Vagina (tissue), 2 donors: ENCODE measurements around the gene PIGX. TPM values are rescaled to one million over a fixed set of nuclear protein-coding genes. Genes with fewer than 3 reads are reported as not detected.

Experiments
- DNase-seq, 2 donors: peaks; one replicate each; pipeline ENCODE4 v3.0.0-alpha.2; 2017; ENCODE audit errors: extremely low spot score in 2 of 2
- H3K27ac ChIP-seq: fragments of 200-600 bp; sonication (generic); one replicate; pipeline ENCODE4 v1.5.1; 2019
- H3K27me3 ChIP-seq: fragments of 200-600 bp; sonication (generic); one replicate; pipeline ENCODE4 v1.5.1; 2019
- H3K36me3 ChIP-seq, 2 donors: fragments of 200-600 bp; sonication (generic); one replicate each; pipeline ENCODE4 v1.5.1; 2017 to 2019
- H3K4me1 ChIP-seq: fragments of 200-600 bp; sonication (generic); one replicate; pipeline ENCODE4 v1.5.1; 2019
- H3K4me3 ChIP-seq, 2 donors: fragments of 200-600 bp; sonication (generic); 1 replicate in 1 of 2; 2 replicates in 1 of 2; pipeline ENCODE4 v1.5.1; 2016 to 2019
- H3K9me3 ChIP-seq: fragments of 200-600 bp; sonication (generic); one replicate; pipeline ENCODE4 v1.5.1; 2019
- CTCF ChIP-seq, 3 experiments: fragments of 450-650 bp in 2 of 3; fragments of 200-600 bp in 1 of 3; sonication (generic) in 1 of 3; IDR thresholded peaks; one replicate each; pipeline ENCODE4 v1.5.1; 2017 to 2019; ENCODE audit warnings: antibody characterized with exemption in 3 of 3, mild to moderate bottlenecking in 2 of 3, moderate library complexity in 2 of 3
- POLR2A ChIP-seq, 2 donors: fragments of 450-650 bp; IDR thresholded peaks; one replicate each; pipeline ENCODE4 v1.6.1; 2017; ENCODE audit warnings: antibody characterized with exemption in 2 of 2, mild to moderate bottlenecking in 2 of 2, moderate library complexity in 2 of 2
- POLR2AphosphoS5 ChIP-seq, 2 donors: sonication (generic); formaldehyde crosslinking; IDR thresholded peaks; one replicate each; pipeline ENCODE4 v1.9.0; 2017; ENCODE audit warnings: antibody characterized with exemption in 2 of 2, mild to moderate bottlenecking in 2 of 2, low read depth in 1 of 2; ENCODE audit not compliant: insufficient read depth in 1 of 2
- intact Hi-C: fragments of 100-400 bp; cut with DNase I; formaldehyde crosslinking; loops from one replicate; pipeline ENCODE4 v1.15.1; 2023
- total RNA-seq: library from RNA; depleted of rRNA; stranded (reverse); fragments of >200 nt; gene quantifications from one replicate; pipeline ENCODE4 v1.2.3, GENCODE V29; 2016

PIGX gene
- total RNA-seq, 1 donor from 2014 or later: 31.9 TPM

GRCh38 chr3:196700801-196701200 is 11.4 kb upstream of the PIGX start:
- no peak for DNase-seq
- H3K4me1 ChIP-seq: no peaks in the 10 kb centered on the region
- no peak for TF ChIP-seq POLR2A (IDR thresholded peaks at IDR 0.05)
- TF ChIP-seq POLR2AphosphoS5 (IDR thresholded peaks at IDR 0.05; ENCODE audit: insufficient read depth in 1 of 2, low read depth in 1 of 2): no peak
- no peak for TF ChIP-seq CTCF (IDR thresholded peaks at IDR 0.05)
- intact Hi-C loops: no loop called here
- H3K9me3 ChIP-seq: no peaks in the 10 kb centered on the region
- no peaks in the 10 kb centered on the region for H3K36me3 ChIP-seq
- H3K4me3 ChIP-seq: no peak overlapping the region
- H3K27me3 ChIP-seq: no peaks in the 10 kb centered on the region
- no peak overlapping the region for H3K27ac ChIP-seq

GRCh38 chr3:196706327-196706726 is 5.8 kb upstream of the PIGX start:
- Histone ChIP-seq H3K27ac (no peak overlapping the region), H3K4me3 (no peak overlapping the region), H3K36me3 (no peaks in the 10 kb centered on the region), H3K9me3 (no peaks in the 10 kb centered on the region), H3K27me3 (no peaks in the 10 kb centered on the region), H3K4me1 (peaks cover 4% of the 10 kb centered on the region)
- no peak for DNase-seq
- intact Hi-C loops: no loop called here
- TF ChIP-seq POLR2AphosphoS5 (IDR thresholded peaks at IDR 0.05; ENCODE audit: insufficient read depth in 1 of 2, low read depth in 1 of 2) (no peak), POLR2A (IDR thresholded peaks at IDR 0.05) (no peak), CTCF (IDR thresholded peaks at IDR 0.05) (no peak)

GRCh38 chr3:196706731-196707130 is 5.4 kb upstream of the PIGX start:
- TF ChIP-seq CTCF (IDR thresholded peaks at IDR 0.05) (no peak), POLR2A (IDR thresholded peaks at IDR 0.05) (no peak), POLR2AphosphoS5 (IDR thresholded peaks at IDR 0.05; ENCODE audit: insufficient read depth in 1 of 2, low read depth in 1 of 2) (no peak)
- H3K27ac ChIP-seq: no peak overlapping the region
- H3K4me1 ChIP-seq: peaks cover 8% of the 10 kb centered on the region
- no peaks in the 10 kb centered on the region for H3K27me3 ChIP-seq
- DNase-seq: no peak
- H3K4me3 ChIP-seq: no peak overlapping the region
- H3K36me3 ChIP-seq: no peaks in the 10 kb centered on the region
- intact Hi-C loops: no loop called here
- no peaks in the 10 kb centered on the region for H3K9me3 ChIP-seq

- DNase-seq: no peak
- intact Hi-C loops: no loop called here
- Histone ChIP-seq H3K9me3 (no peaks in the 10 kb centered on the region), H3K36me3 (no peaks in the 10 kb centered on the region), H3K4me1 (peaks cover 9% of the 10 kb centered on the region), H3K4me3 (no peak overlapping the region), H3K27me3 (no peaks in the 10 kb centered on the region), H3K27ac (no peak overlapping the region)
- TF ChIP-seq POLR2AphosphoS5 (IDR thresholded peaks at IDR 0.05; ENCODE audit: insufficient read depth in 1 of 2, low read depth in 1 of 2) (no peak), CTCF (IDR thresholded peaks at IDR 0.05) (no peak), POLR2A (IDR thresholded peaks at IDR 0.05) (no peak)
Observed at GRCh38 chr3:196707566-196707965, 4.6 kb upstream of the PIGX start.

- Histone ChIP-seq H3K4me1 (peaks cover 17% of the 10 kb centered on the region), H3K4me3 (no peak overlapping the region), H3K27ac (no peak overlapping the region), H3K27me3 (no peaks in the 10 kb centered on the region), H3K9me3 (no peaks in the 10 kb centered on the region), H3K36me3 (no peaks in the 10 kb centered on the region)
- intact Hi-C loops: no loop called here
- DNase-seq: no peak
- TF ChIP-seq POLR2A (IDR thresholded peaks at IDR 0.05) (no peak), CTCF (IDR thresholded peaks at IDR 0.05) (no peak)
Observed at GRCh38 chr3:196708467-196708866, 3.7 kb upstream of the PIGX start.
